Measurements from ENCODE around the gene FBXL13. TPM values are rescaled to one million over a fixed set of nuclear protein-coding genes. Genes with fewer than 3 reads are reported as not detected.

FBXL13 gene
- total RNA-seq, 1 experiment from 2014 or later, result 40.6 TPM

DNA sequence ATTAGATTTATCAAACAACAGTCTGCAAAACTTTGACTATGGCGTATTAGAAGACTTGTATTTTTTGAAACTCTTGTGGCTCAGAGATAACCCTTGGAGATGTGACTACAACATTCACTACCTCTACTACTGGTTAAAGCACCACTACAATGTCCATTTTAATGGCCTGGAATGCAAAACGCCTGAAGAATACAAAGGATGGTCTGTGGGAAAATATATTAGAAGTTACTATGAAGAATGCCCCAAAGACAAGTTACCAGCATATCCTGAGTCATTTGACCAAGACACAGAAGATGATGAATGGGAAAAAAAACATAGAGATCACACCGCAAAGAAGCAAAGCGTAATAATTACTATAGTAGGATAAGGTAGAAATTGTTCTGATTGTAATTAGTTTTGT lies 130.4 kb downstream of the FBXL13 start:
- no peak for DNase-seq (ENCODE audit: extremely low read depth, low read depth)

- no peak for DNase-seq (ENCODE audit: extremely low read depth, low read depth)
Observed at GRCh38 chr7:102943423-102944169, 131.0 kb downstream of the FBXL13 start.

GRCh38 chr7:102942868-102943267 lies 131.7 kb downstream of the FBXL13 start:
- DNase-seq (ENCODE audit: extremely low read depth, low read depth), result no peak

DNA sequence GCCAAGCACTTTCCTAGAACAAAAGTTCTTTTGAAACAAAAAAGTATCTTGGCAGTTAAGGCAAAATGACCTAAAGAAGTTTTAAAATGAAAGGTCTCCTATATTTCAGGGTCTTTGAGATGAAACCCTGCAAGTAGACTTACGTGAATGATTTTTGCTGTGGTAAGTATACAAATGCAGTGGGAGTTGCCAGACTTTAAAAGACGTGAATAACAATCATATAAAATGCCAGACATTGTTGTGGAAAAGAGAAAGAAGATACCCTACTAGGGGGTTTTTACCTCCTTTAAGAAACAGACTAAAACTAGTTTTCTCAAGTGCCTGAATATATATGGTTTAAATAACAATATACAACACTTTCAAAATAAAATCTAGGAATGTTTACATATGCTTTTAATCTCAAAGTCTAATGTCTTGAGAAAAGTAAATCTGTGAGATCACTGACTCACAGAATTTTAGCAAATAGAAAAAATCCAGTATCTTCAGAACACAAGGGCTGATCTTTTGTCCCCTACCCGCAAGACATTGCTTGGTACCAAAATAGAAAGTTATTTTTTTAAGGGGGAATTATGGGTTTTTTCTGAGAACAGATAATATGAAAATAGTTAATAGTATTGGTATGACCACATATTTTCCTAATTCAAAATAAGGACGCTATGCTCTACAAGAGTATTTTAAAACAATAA lies 132.3 kb downstream of the FBXL13 start:
- no peak for DNase-seq (ENCODE audit: extremely low read depth, low read depth)

DNA sequence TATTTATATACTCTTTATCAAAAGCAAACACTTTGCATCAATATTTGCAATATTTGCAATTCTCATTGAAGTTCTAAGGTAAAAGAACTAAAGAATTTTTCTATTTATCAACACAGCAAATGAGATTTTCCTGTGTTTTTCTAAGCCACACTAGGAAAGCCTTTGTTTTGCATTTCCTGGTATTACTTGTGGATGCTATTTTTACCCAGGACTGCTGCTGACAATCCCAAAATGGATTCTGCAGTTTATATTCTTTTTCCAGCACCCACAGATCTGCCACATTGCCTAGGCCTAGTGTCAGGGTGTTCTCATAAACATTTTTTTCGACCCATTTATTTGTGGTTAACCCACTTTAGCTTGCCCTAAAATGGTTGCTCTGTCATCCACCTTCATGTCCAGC lies 135.9 kb downstream of the FBXL13 start:
- DNase-seq (ENCODE audit: extremely low read depth, low read depth), result no peak

DNA sequence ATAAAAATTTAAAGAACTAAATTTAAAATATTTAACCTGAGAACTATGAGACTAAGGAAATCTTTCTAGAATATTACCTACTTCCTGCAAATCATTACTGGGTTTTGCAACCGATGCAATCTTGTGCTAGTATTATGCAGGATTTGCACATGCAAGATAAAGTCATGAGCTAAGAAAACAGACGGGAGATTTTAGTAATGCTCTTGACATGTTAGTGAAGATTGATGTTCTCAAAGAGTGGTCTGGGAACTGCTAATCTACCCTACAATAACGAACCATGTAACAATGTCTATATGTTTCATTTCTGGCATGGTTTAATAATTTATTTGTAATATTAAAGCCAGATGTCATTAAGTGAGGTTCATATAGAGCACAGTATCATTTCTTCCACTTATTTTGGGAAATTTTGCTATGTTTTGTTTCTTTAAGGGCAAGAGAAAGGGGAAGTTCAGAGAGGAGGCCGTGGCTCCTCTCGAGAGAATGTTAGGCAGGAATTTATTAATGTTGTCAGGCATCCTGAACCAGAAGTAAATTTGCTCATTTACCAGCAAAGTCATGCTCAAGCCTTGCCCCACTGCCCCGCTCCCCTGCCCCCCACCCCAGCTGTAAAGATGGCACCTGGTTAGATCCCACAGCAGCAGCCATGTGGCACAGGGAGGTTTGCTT lies 139.0 kb downstream of the FBXL13 start:
- DNase-seq (ENCODE audit: extremely low read depth, low read depth), result no peak

DNA sequence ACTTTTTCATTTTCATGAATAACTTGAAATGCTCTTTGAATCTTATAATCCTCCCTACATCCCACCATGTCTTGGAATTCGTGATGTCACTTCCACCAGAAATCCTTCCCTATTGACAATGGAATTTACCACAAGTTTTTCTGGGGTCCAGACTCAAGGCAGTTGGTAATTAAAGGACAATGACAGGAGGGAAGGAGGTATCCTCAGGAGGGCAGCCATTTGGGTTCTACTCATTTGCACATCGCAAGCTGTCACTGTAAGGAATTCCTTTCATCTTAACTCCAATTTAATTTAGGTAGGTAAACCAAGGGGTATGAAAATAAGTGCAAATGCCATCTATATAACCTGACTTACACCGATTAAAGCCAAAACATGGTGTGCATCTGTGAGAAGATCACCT lies 139.9 kb downstream of the FBXL13 start:
- no peak for DNase-seq (ENCODE audit: extremely low read depth, low read depth)

- DNase-seq (ENCODE audit: extremely low read depth, low read depth), result no peak
Observed at GRCh38 chr7:102934239-102934638, 140.4 kb downstream of the FBXL13 start.

- DNase-seq (ENCODE audit: extremely low read depth, low read depth), result no peak
Observed at GRCh38 chr7:102933763-102934162, 140.8 kb downstream of the FBXL13 start.

- no peak for DNase-seq (ENCODE audit: extremely low read depth, low read depth)
Observed at GRCh38 chr7:102931757-102932156, 142.8 kb downstream of the FBXL13 start.

- DNase-seq (ENCODE audit: extremely low read depth, low read depth), result no peak
Observed at GRCh38 chr7:102927312-102927933, 147.2 kb downstream of the FBXL13 start.

- DNase-seq (ENCODE audit: extremely low read depth, low read depth), result no peak
Observed at GRCh38 chr7:102926783-102927140, 147.8 kb downstream of the FBXL13 start.

GRCh38 chr7:102925976-102926782 lies 148.4 kb downstream of the FBXL13 start:
- DNase-seq (ENCODE audit: extremely low read depth, low read depth), result no peak

- no peak for DNase-seq (ENCODE audit: extremely low read depth, low read depth)
Observed at GRCh38 chr7:102918845-102919244, 155.8 kb downstream of the FBXL13 start.

DNA sequence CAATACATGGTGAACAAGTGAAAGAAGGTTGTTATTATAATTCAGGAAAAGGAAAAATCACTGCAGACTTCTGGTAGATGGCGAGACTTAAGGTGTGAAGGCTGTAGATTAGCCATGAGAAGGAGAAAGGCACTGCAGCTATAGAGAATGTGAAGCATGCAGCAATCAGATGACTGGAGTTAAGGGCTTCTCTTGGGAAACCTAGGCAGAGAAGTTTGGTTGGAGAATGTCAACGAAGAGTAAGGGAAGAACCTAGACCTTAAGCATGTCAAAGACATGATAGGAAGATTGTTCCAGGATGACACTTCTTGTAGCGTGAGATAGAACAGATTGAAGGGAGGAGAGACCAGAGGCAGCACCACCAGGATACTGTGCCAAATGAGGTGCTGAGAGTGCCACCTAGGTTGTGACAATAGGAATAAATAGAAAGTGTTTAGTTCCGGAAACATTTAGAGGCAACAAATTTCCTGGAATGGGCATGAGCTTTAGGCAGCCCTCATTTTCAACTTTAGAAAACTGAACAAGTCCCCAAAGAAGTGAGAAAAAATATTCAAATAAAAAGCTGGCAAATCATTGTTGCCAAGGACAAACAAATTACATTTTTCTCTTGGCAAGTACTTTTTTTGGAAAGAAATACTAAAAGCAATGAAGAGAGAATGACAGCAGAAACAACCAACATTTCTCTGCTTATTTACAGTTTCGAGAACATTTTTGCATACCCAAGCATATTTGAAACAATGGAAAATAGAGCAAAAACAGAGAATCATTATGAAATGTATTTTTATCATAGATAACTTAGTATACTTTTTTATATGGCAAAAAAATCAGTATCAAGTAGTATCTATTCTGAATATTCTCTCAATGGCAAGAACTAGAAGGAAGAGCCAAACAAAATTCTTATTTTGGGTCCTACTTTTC lies 156.9 kb downstream of the FBXL13 start:
- DNase-seq (ENCODE audit: extremely low read depth, low read depth), result no peak

DNA sequence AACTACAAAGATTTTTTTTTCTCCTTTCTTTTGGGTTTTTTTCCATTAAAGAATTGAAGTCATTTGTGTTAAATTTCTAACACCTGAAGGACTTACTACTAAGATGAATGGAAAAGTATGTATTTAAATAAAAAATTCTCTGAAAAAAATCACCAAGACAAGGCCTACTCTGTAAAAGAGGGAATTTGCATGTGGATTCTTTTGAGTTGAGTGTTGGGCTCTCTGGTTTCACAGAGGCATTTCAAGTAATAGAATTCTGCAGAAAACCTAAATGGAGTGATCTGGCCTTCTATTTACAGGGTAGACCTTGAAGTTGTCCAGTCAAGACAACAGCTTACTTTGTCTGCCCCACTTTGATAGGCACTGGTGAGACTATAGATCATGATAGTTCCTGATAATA lies 157.7 kb downstream of the FBXL13 start:
- DNase-seq (ENCODE audit: extremely low read depth, low read depth), result no peak

- no peak for DNase-seq (ENCODE audit: extremely low read depth, low read depth)
Observed at GRCh38 chr7:102916426-102916825, 158.2 kb downstream of the FBXL13 start.

- DNase-seq (ENCODE audit: extremely low read depth, low read depth), result no peak
Observed at GRCh38 chr7:102914585-102914984, 160.0 kb downstream of the FBXL13 start.

DNA sequence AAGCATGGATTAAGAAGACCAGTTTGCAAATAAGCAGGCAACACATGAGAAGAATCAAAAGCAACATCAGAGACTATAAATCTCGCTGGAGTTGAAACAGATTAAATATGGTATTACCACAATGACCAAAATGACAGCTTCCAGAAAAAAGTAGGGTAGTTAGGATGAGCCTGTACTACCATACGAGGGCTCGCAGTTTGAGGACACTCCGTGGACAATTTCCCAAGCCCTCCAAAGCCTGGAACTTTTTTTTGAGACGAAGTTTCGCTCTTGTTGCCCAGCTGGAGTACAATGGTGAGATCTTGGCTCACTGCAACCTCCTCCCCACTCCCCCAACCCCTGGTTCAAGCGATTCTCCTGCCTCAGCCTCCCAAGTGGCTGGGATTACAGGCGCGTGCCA lies 160.8 kb downstream of the FBXL13 start:
- no peak for DNase-seq (ENCODE audit: extremely low read depth, low read depth)

- DNase-seq (ENCODE audit: extremely low read depth, low read depth), result no peak
Observed at GRCh38 chr7:102912742-102913141, 161.9 kb downstream of the FBXL13 start, which contains the start of gene LRRC17. LRRC17 (plus strand) TSS chr7:102913000; CDS start chr7:102933914, 20,914 bp downstream.
